GM12872 (cell line): Measurements from ENCODE around the gene SFXN5.

ENCODE experiments used
- CTCF ChIP-seq: IDR thresholded peaks from 3 replicates; pipeline ENCODE4 v1.5.1; 2011; ENCODE audit warnings: low read depth, mild to moderate bottlenecking, low read length, moderate library complexity; ENCODE audit not compliant: insufficient read depth

The SFXN5 gene

GRCh38 chr2:72894514-72894913, 177.0 kb downstream of the SFXN5 start:
- TF ChIP-seq CTCF, result no peak

GRCh38 chr2:72893594-72894319, 177.8 kb downstream of the SFXN5 start:
- TF ChIP-seq CTCF, result peak; percentile 82

- TF ChIP-seq CTCF, result peak; percentile 93
Observed at GRCh38 chr2:72892506-72893173, 178.9 kb downstream of the SFXN5 start.
